ENCODE data around the gene CNIH3.

CNIH3 gene

GRCh38 chr1:224616756-224617409, 766 bp downstream of the CNIH3 start:
- no peak for FAIRE-seq

- no peak for FAIRE-seq
Measured at GRCh38 chr1:224617410-224618355, 1.6 kb downstream of the CNIH3 start.

- FAIRE-seq = no peak
Measured at GRCh38 chr1:224619209-224619608, 3.1 kb downstream of the CNIH3 start.

- FAIRE-seq = no peak
Measured at GRCh38 chr1:224620105-224620504, 4.0 kb downstream of the CNIH3 start.

- no peak for FAIRE-seq
Measured at GRCh38 chr1:224621813-224622682, 5.9 kb downstream of the CNIH3 start.

GRCh38 chr1:224622831-224623230, 6.7 kb downstream of the CNIH3 start:
- no peak for FAIRE-seq

- FAIRE-seq = no peak
Measured at GRCh38 chr1:224623310-224623714, 7.2 kb downstream of the CNIH3 start.

- FAIRE-seq = no peak
Measured at GRCh38 chr1:224623743-224624333, 7.7 kb downstream of the CNIH3 start.

GRCh38 chr1:224624432-224624831, 8.3 kb downstream of the CNIH3 start:
- FAIRE-seq = no peak

GRCh38 chr1:224626042-224626441, 9.9 kb downstream of the CNIH3 start:
- no peak for FAIRE-seq

GRCh38 chr1:224629965-224630364, 13.8 kb downstream of the CNIH3 start:
- FAIRE-seq = no peak

GRCh38 chr1:224631462-224632115, 15.5 kb downstream of the CNIH3 start:
- no peak for FAIRE-seq

- no peak for FAIRE-seq
Measured at GRCh38 chr1:224632381-224632871, 16.3 kb downstream of the CNIH3 start.

GRCh38 chr1:224632921-224633321, 16.8 kb downstream of the CNIH3 start:
- no peak for FAIRE-seq

GRCh38 chr1:224635356-224635755, 19.2 kb downstream of the CNIH3 start:
- FAIRE-seq = no peak

GRCh38 chr1:224637515-224637914, 21.4 kb downstream of the CNIH3 start:
- no peak for FAIRE-seq

- no peak for FAIRE-seq
Measured at GRCh38 chr1:224637936-224638335, 21.8 kb downstream of the CNIH3 start.

GRCh38 chr1:224639426-224639975, 23.4 kb downstream of the CNIH3 start:
- no peak for FAIRE-seq

- no peak for FAIRE-seq
Measured at GRCh38 chr1:224640018-224640417, 23.9 kb downstream of the CNIH3 start.

- FAIRE-seq = no peak
Measured at GRCh38 chr1:224640587-224640986, 24.5 kb downstream of the CNIH3 start.

- FAIRE-seq = no peak
Measured at GRCh38 chr1:224641030-224641429, 24.9 kb downstream of the CNIH3 start.

GRCh38 chr1:224643653-224644052, 27.5 kb downstream of the CNIH3 start:
- FAIRE-seq = no peak

Measured in G401.6 (cell line).